SK-N-MC (cell line): Measurements from ENCODE around the gene SETD3.
"Not testable (repeated sequence)": the region's sequence is repeated elsewhere in the genome, so short reads cannot be mapped to it uniquely, and the experiment has no call there.

ENCODE experiments used
- DNase-seq: peaks from one replicate; pipeline ENCODE4 v3.0.0-alpha.2; 2011; ENCODE audit warnings: low read depth, low spot score
- H3K27ac ChIP-seq: fragments of 200-600 bp; sonication (generic); 2 replicates; pipeline ENCODE4 v1.5.1; 2016; ENCODE audit warnings: mixed run types
- H3K36me3 ChIP-seq: fragments of 200-600 bp; sonication (generic); 2 replicates; pipeline ENCODE4 v1.6.1; 2017; ENCODE audit warnings: antibody characterized with exemption, low read length, mixed read lengths; ENCODE audit not compliant: insufficient read depth
- H3K4me3 ChIP-seq: fragments of 200-600 bp; sonication (generic); 2 replicates; pipeline ENCODE4 v1.5.1; 2016
- H3K9ac ChIP-seq: fragments of 200-600 bp; sonication (generic); 2 replicates; pipeline ENCODE4 v1.8.0; 2017; ENCODE audit warnings: mixed run types, mixed read lengths; ENCODE audit not compliant: insufficient read length
- H3K9me3 ChIP-seq: fragments of 200-600 bp; sonication (generic); 2 replicates; pipeline ENCODE4 v1.6.1; 2017; ENCODE audit warnings: low read depth, mild to moderate bottlenecking, antibody characterized with exemption, low read length, moderate library complexity, mixed read lengths
- EZH2 ChIP-seq: fragments of 200-600 bp; sonication (generic); IDR thresholded peaks from one replicate; pipeline ENCODE4 v1.6.1; 2017; ENCODE audit warnings: antibody characterized with exemption
- FOXP2 ChIP-seq: optimal IDR thresholded peaks from 2 replicates; pipeline ENCODE3; 2011; ENCODE audit warnings: mild to moderate bottlenecking, moderate library complexity; ENCODE audit not compliant: insufficient read depth; ENCODE audit errors: extremely low read length, control extremely low read depth
- POLR2AphosphoS5 ChIP-seq: IDR thresholded peaks from 2 replicates; pipeline ENCODE4 v1.6.1; 2012; ENCODE audit warnings: mild to moderate bottlenecking, low read depth, low read length, borderline replicate concordance

The SETD3 gene

DNA sequence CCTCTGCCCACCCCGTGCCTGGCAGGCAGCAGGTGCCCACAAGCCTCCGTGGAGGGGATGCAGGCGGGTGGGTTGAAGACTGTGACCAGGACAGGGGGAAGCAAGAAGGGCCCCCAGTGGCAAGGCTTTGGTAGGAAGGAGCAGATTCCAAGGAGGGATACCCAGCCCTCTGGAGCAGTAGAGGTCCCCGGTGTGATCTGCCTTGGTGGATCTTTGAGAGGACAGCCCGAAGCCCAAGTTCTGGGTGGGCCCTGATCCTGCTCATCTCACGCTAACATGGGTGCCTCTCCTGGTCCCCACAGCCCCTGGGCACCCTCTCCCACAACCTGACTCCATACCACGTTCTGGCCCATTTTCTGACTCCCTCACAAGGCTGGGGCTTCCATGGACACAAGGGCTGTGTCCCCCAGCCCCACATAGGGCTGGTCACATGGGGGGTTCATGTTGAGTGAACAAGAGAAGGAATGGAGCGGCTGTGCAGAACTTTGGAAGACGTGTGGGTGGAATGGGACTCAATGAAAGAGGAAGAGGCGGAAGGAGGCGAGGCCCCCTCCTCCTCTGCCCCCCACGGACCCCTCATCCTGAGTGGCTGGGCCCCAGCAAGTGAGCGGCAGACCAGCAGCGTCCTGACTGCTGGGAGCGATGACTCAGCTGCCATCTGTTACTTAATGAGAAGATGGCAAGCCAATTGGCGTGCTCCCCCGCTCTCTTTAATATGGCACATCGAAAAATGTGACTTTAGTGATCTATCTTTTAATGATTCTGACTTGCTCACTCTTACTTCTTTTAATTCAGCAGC lies 131.6 kb downstream of the SETD3 start:
- H3K27ac ChIP-seq, result no peak overlapping the region
- H3K9ac ChIP-seq, result no peak overlapping the region
- no peak for DNase-seq
- no peak overlapping the region for H3K4me3 ChIP-seq
- TF ChIP-seq POLR2AphosphoS5 (no peak), FOXP2 (no peak), EZH2 (no peak)
- no peaks in the 10 kb centered on the region for H3K36me3 ChIP-seq
- H3K9me3 ChIP-seq, result no peaks in the 10 kb centered on the region

- H3K9ac ChIP-seq, H3K9me3 ChIP-seq, H3K4me3 ChIP-seq, H3K36me3 ChIP-seq, H3K27ac ChIP-seq, DNase-seq: not testable (repeated sequence)
These were observed 132.4 kb downstream of the SETD3 start for GRCh38 chr14:99348231-99348630.
